PC-9 (cell line): ENCODE measurements around the gene CC2D1A. TPM values are rescaled to one million over a fixed set of nuclear protein-coding genes. Genes with fewer than 3 reads are reported as not detected.

Experiments used
- BruUV-seq: library from RNA; stranded (reverse); fragments of 400-500 nt; replicated peaks from 2 replicates; lab custom pipeline; 2021; lab: Mats Ljungman, UMichigan
- CTCF ChIA-PET: fragments of 300-600 bp; sonication (Branson Sonifier 250); formaldehyde crosslinking; loops from one replicate; lab custom pipeline; 2022; ENCODE audit warnings: antibody characterized with exemption; lab: Charles Lee
- POLR2A ChIA-PET: fragments of 300-600 bp; sonication (Branson Sonifier 250); formaldehyde crosslinking; loops from one replicate; lab custom pipeline; 2022; ENCODE audit warnings: antibody characterized with exemption; ENCODE audit not compliant: unreplicated experiment; lab: Charles Lee
- DNase-seq, 2 experiments: peaks; one replicate each; pipeline versions ENCODE4 v3.0.0 to v3.0.0-alpha.2; 2015 to 2022; ENCODE audit warnings: mixed read lengths in 1 of 2
- H2AFZ ChIP-seq: fragments of 200-600 bp; sonication (generic); 2 replicates; pipeline ENCODE4 v1.8.1; 2017; ENCODE audit warnings: antibody characterized with exemption
- H3F3A ChIP-seq: fragments of 200-600 bp; sonication (generic); 2 replicates; pipeline ENCODE4 v1.8.1; 2017; ENCODE audit warnings: antibody characterized with exemption, mild to moderate bottlenecking, low read depth; ENCODE audit not compliant: insufficient read depth
- H3K27ac ChIP-seq: fragments of 200-600 bp; sonication (generic); 2 replicates; pipeline ENCODE4 v1.6.1; 2016; ENCODE audit warnings: mixed run types
- H3K27me3 ChIP-seq: fragments of 200-600 bp; sonication (generic); 2 replicates; pipeline ENCODE4 v1.6.1; 2016; ENCODE audit warnings: low read depth, mixed run types; ENCODE audit not compliant: insufficient read depth
- H3K36me3 ChIP-seq: fragments of 200-600 bp; sonication (generic); 2 replicates; pipeline ENCODE4 v1.6.1; 2016; ENCODE audit warnings: low read depth, mixed run types
- H3K4me1 ChIP-seq: fragments of 200-600 bp; sonication (generic); replicated peaks from 2 replicates; pipeline ENCODE4 v1.6.1; 2016; ENCODE audit warnings: mixed run types; ENCODE audit not compliant: insufficient read depth
- H3K4me2 ChIP-seq: fragments of 200-600 bp; sonication (generic); 2 replicates; pipeline ENCODE4 v1.6.1; 2017; ENCODE audit warnings: mixed run types
- H3K4me3 ChIP-seq: fragments of 200-600 bp; sonication (generic); 2 replicates; pipeline ENCODE4 v1.6.1; 2016; ENCODE audit warnings: mixed run types
- H3K79me2 ChIP-seq: fragments of 200-600 bp; sonication (generic); 2 replicates; pipeline ENCODE4 v1.6.1; 2017; ENCODE audit warnings: low read depth, mixed run types
- H3K9me2 ChIP-seq: fragments of 200-600 bp; sonication (generic); 2 replicates; pipeline ENCODE4 v1.8.1; 2017; ENCODE audit warnings: mild to moderate bottlenecking; ENCODE audit not compliant: insufficient read depth
- H3K9me3 ChIP-seq: fragments of 200-600 bp; sonication (generic); 2 replicates; pipeline ENCODE4 v1.8.1; 2016; ENCODE audit warnings: low read depth; ENCODE audit not compliant: insufficient read depth
- H4K20me1 ChIP-seq: fragments of 200-600 bp; sonication (generic); 2 replicates; pipeline ENCODE4 v1.8.1; 2017; ENCODE audit not compliant: insufficient read depth
- CTCF ChIP-seq: fragments of 200-600 bp; sonication (generic); conservative IDR thresholded peaks from 2 replicates; pipeline ENCODE4 v1.6.1; 2017; ENCODE audit warnings: mixed run types, antibody characterized with exemption, mild to moderate bottlenecking, moderate library complexity
- EZH2 ChIP-seq: fragments of 200-600 bp; sonication (generic); IDR thresholded peaks from 2 replicates; pipeline ENCODE4 v1.8.0; 2017; ENCODE audit warnings: antibody characterized with exemption, low read depth
- intact Hi-C: fragments of 100-400 bp; cut with micrococcal nuclease; formaldehyde crosslinking; loops from one replicate; pipeline ENCODE4 v1.10.0; 2022; ENCODE audit not compliant: unreplicated experiment
- total RNA-seq: library from RNA; stranded (reverse); gene quantifications from 2 replicates; pipeline ENCODE4 v1.2.3, GENCODE V29; 2021

CC2D1A gene
- total RNA-seq, 1 experiment from 2014 or later: 55.1 TPM

- Histone ChIP-seq H3K9me3 (no peaks in the 10 kb centered on the region), H4K20me1 (no peaks in the 10 kb centered on the region), H3K27me3 (no peaks in the 10 kb centered on the region), H3K4me3 (no peak overlapping the region), H2AFZ (no peak overlapping the region), H3F3A (peaks cover 65% of the 10 kb centered on the region), H3K9me2 (no peaks in the 10 kb centered on the region), H3K4me2 (no peak overlapping the region), H3K36me3 (no peaks in the 10 kb centered on the region), H3K79me2 (no peaks in the 10 kb centered on the region), H3K27ac (no peak overlapping the region), H3K4me1 (peaks cover 20% of the 10 kb centered on the region)
- BruUV-seq: no TSS peak
- ChIA-PET POLR2A (interaction anchor here (0.6 kb wide), 1 partner anchor 683 kb away, joined by 3 read pairs; no protein-coding TSS in a partner anchor), CTCF (no interaction called here)
- intact Hi-C loops: loop anchor here (5.0 kb wide), 1 partner anchor 132 kb away; no protein-coding TSS in a partner anchor
- TF ChIP-seq EZH2 (no peak), CTCF (no peak)
- DNase-seq: peak in 1 of 2 experiments; percentile 30
Measured at GRCh38 chr19:13864046-13864666, 41.8 kb upstream of the CC2D1A start.

- ChIA-PET POLR2A (interaction anchor here (0.6 kb wide), 1 partner anchor 28 kb away, joined by 14 read pairs; no protein-coding TSS in a partner anchor), CTCF (interaction anchor here (0.6 to 0.7 kb wide), 4 partner anchors 9 to 614 kb away, joined by 3 to 12 read pairs (median 6); no protein-coding TSS in a partner anchor)
- Histone ChIP-seq H4K20me1 (no peaks in the 10 kb centered on the region), H3K27me3 (no peaks in the 10 kb centered on the region), H3K36me3 (no peaks in the 10 kb centered on the region), H2AFZ (no peak overlapping the region), H3K27ac (no peak overlapping the region), H3K4me3 (peak overlapping the region; percentile 89; the same call in 1 of the 2 replicates), H3K4me1 (peaks cover 16% of the 10 kb centered on the region), H3K9me3 (no peaks in the 10 kb centered on the region), H3K9me2 (no peaks in the 10 kb centered on the region), H3K4me2 (peak overlapping the region; percentile 97; the same call in 1 of the 2 replicates), H3F3A (peaks cover 58% of the 10 kb centered on the region), H3K79me2 (no peaks in the 10 kb centered on the region)
- TF ChIP-seq CTCF: no peak
- TF ChIP-seq EZH2: no peak
- intact Hi-C loops: loop anchor here (5.0 kb wide), 1 partner anchor 133 kb away; no protein-coding TSS in a partner anchor
- BruUV-seq: no TSS peak
- DNase-seq: peak in 1 of 2 experiments; percentile 24
Measured at GRCh38 chr19:13864667-13865570, 41.1 kb upstream of the CC2D1A start.
